Stomach (tissue), 9 donors: ENCODE results near the gene PKNOX2. TPM values are rescaled to one million over a fixed set of nuclear protein-coding genes. Genes with fewer than 3 reads are reported as not detected.
A peak's percentile ranks its signal among the peaks of the same experiment; 100 is the strongest.

ENCODE experiments used
- DNase-seq, 2 donors: peaks; one replicate each; pipeline versions ENCODE4 v3.0.0 to v3.0.0-alpha.2; 2013 to 2019
- H3K27ac ChIP-seq, 5 donors: fragments of 200-600 bp in 4 of 5; sonication (generic) in 4 of 5; one replicate each; pipeline ENCODE4 v1.5.1; 2013 to 2019; ENCODE audit warnings: mild to moderate bottlenecking in 1 of 5, moderate library complexity in 1 of 5
- H3K27me3 ChIP-seq, 3 donors: fragments of 200-600 bp; sonication (generic); one replicate each; pipeline ENCODE4 v1.5.1; 2017 to 2019; ENCODE audit warnings: mixed run types in 1 of 3
- H3K36me3 ChIP-seq, 4 donors: fragments of 200-600 bp; sonication (generic); 1 replicate in 3 of 4; 2 replicates in 1 of 4; pipeline ENCODE4 v1.5.1; 2016 to 2019
- H3K4me1 ChIP-seq, 4 donors: fragments of 200-600 bp; sonication (generic); one replicate each; pipeline ENCODE4 v1.5.1; 2016 to 2019
- H3K4me3 ChIP-seq, 4 donors: fragments of 200-600 bp; sonication (generic) in 3 of 4; one replicate each; pipeline ENCODE4 v1.5.1; 2016 to 2019; ENCODE audit warnings: mild to moderate bottlenecking in 1 of 4
- H3K9me3 ChIP-seq, 4 donors: fragments of 200-600 bp; sonication (generic); one replicate each; pipeline ENCODE4 v1.5.1; 2016 to 2019
- CTCF ChIP-seq, 7 experiments: fragments of 450-650 bp in 4 of 7; fragments of 200-600 bp in 3 of 7; sonication (generic) in 3 of 7; IDR thresholded peaks; one replicate each; pipeline ENCODE4 v1.5.1; 2016 to 2019; ENCODE audit warnings: antibody characterized with exemption in 7 of 7, control low read depth in 2 of 7, mild to moderate bottlenecking in 1 of 7
- EP300 ChIP-seq: sonication (generic); formaldehyde crosslinking; IDR thresholded peaks from one replicate; pipeline ENCODE4 v1.6.1; 2017; ENCODE audit warnings: antibody characterized with exemption
- POLR2A ChIP-seq, 4 donors: fragments of 450-650 bp; IDR thresholded peaks; one replicate each; pipeline ENCODE4 v1.6.1; 2016; ENCODE audit warnings: antibody characterized with exemption in 4 of 4, control low read depth in 2 of 4, mild to moderate bottlenecking in 1 of 4, moderate library complexity in 1 of 4
- POLR2AphosphoS5 ChIP-seq, 3 donors: sonication (generic); formaldehyde crosslinking; IDR thresholded peaks; one replicate each; pipeline ENCODE4 v1.6.1; 2016; ENCODE audit warnings: antibody characterized with exemption in 3 of 3
- WGBS, 5 donors: extraction: QIAGEN DNeasy Blood & Tissue Kit in 3 of 5; methylation state at CpG; one replicate each; pipeline versions ENCODE4 v1.1.5 to v1.1.7; 2013 to 2018; 5-methylcytosine and 5-hydroxymethylcytosine counted together
- intact Hi-C: fragments of 100-400 bp; cut with DNase I; formaldehyde crosslinking; loops from one replicate; pipeline ENCODE4 v1.15.1; 2023; ENCODE audit warnings: low total_unique reads
- polyA plus RNA-seq, 3 donors: library from polyadenylated mRNA; stranded (reverse); fragments of 200-250 nt; gene quantifications; one replicate each; pipeline ENCODE4 v1.2.3, GENCODE V29; 2013
- total RNA-seq, 5 donors: library from RNA; depleted of rRNA; stranded (reverse); fragments of >200 nt; gene quantifications; one replicate each; pipeline versions ENCODE4 v1.1.0 to v1.2.3, GENCODE V29; 2014 to 2016
- donor health status: healthy with polysubstance abuse.
- donor health status: Bipolar disorder and iron deficiency.
- donor health status: healthy.

The PKNOX2 gene
- total and polyA plus RNA-seq, 8 donors = 0.83 to 4.9 (median 2.3) TPM; not detected in 1

- no peak overlapping the region for H3K4me3 ChIP-seq
- DNase-seq = no peak
- no peak for TF ChIP-seq EP300
- TF ChIP-seq POLR2AphosphoS5 (IDR thresholded peaks at IDR 0.05) = no peak
- TF ChIP-seq POLR2A (IDR thresholded peaks at IDR 0.05) = no peak
- no peak for TF ChIP-seq CTCF (IDR thresholded peaks at IDR 0.05)
- H3K27me3 ChIP-seq = no peaks in the 10 kb centered on the region
- no peaks in the 10 kb centered on the region for H3K9me3 ChIP-seq
- intact Hi-C loops = no loop called here
- H3K4me1 ChIP-seq = no peaks in the 10 kb centered on the region
- no peaks in the 10 kb centered on the region for H3K36me3 ChIP-seq
- H3K27ac ChIP-seq = no peak overlapping the region
- WGBS, 5 donors = 86 to 92% (median 91%) methylated on average over 8 of the region's 8 CpGs
Observed at GRCh38 chr11:125357551-125357950, 193.0 kb downstream of the PKNOX2 start.

- peak in 1 of 2 donors; percentile 31 for DNase-seq
- 79 to 86% (median 82%) methylated on average over 6 of the region's 6 CpGs for WGBS, 5 donors
- H3K27ac ChIP-seq = no peak overlapping the region
- no peaks in the 10 kb centered on the region for H3K36me3 ChIP-seq
- no peaks in the 10 kb centered on the region for H3K4me1 ChIP-seq
- H3K9me3 ChIP-seq = no peaks in the 10 kb centered on the region
- H3K27me3 ChIP-seq = no peaks in the 10 kb centered on the region
- no peak overlapping the region for H3K4me3 ChIP-seq
- intact Hi-C loops = no loop called here
- TF ChIP-seq POLR2AphosphoS5 (IDR thresholded peaks at IDR 0.05) (no peak), POLR2A (IDR thresholded peaks at IDR 0.05) (no peak), EP300 (no peak), CTCF (IDR thresholded peaks at IDR 0.05) (no peak)
Observed at GRCh38 chr11:125358254-125358840, 193.8 kb downstream of the PKNOX2 start.

GRCh38 chr11:125359130-125359529, 194.6 kb downstream of the PKNOX2 start:
- Histone ChIP-seq H3K9me3 (no peaks in the 10 kb centered on the region), H3K4me3 (no peak overlapping the region), H3K4me1 (no peaks in the 10 kb centered on the region), H3K27ac (no peak overlapping the region), H3K36me3 (no peaks in the 10 kb centered on the region), H3K27me3 (no peaks in the 10 kb centered on the region)
- intact Hi-C loops = no loop called here
- TF ChIP-seq CTCF (IDR thresholded peaks at IDR 0.05) (no peak), POLR2AphosphoS5 (IDR thresholded peaks at IDR 0.05) (no peak), POLR2A (IDR thresholded peaks at IDR 0.05) (no peak), EP300 (no peak)
- WGBS, 5 donors = 93 to 97% (median 96%) methylated on average over 9 of the region's 9 CpGs
- no peak for DNase-seq

GRCh38 chr11:125360066-125360465, 195.5 kb downstream of the PKNOX2 start:
- TF ChIP-seq CTCF (IDR thresholded peaks at IDR 0.05) = no peak
- no peaks in the 10 kb centered on the region for H3K9me3 ChIP-seq
- intact Hi-C loops = no loop called here
- H3K4me1 ChIP-seq = no peaks in the 10 kb centered on the region
- WGBS, 5 donors = 76 to 90% (median 89%) methylated on average over 7 of the region's 7 CpGs
- no peak for DNase-seq
- no peak overlapping the region for H3K27ac ChIP-seq
- no peaks in the 10 kb centered on the region for H3K36me3 ChIP-seq
- H3K4me3 ChIP-seq = no peak overlapping the region
- H3K27me3 ChIP-seq = no peaks in the 10 kb centered on the region
